CD14-positive monocyte (primary cell): ENCODE measurements around the gene HAP1. TPM values are rescaled to one million over a fixed set of nuclear protein-coding genes. Genes with fewer than 3 reads are reported as not detected.
A peak's percentile ranks its signal among the peaks of the same experiment; 100 is the strongest.

ENCODE experiments used
- DNase-seq, 3 donors: peaks; one replicate each; pipeline ENCODE4 v3.0.0-alpha.2; 2011 to 2022
- H2AFZ ChIP-seq: 2 replicates; pipeline ENCODE4 v1.6.0; 2012; ENCODE audit warnings: mild to moderate bottlenecking, low read depth, low read length, inconsistent platforms; ENCODE audit not compliant: insufficient read depth, poor library complexity, severe bottlenecking
- H3K27ac ChIP-seq, 2 donors: 1 replicate in 1 of 2; 2 replicates in 1 of 2; pipeline ENCODE4 v1.5.1; 2012 to 2013; ENCODE audit warnings: low read length in 2 of 2, control low read depth in 1 of 2, inconsistent platforms in 1 of 2, low read depth in 1 of 2, mild to moderate bottlenecking in 1 of 2
- H3K27me3 ChIP-seq, 2 donors: one replicate each; pipeline versions ENCODE4 v1.6.0 to v1.6.1; 2011 to 2013; ENCODE audit warnings: low read length in 2 of 2; ENCODE audit not compliant: control insufficient read depth in 2 of 2, insufficient read depth in 2 of 2
- H3K36me3 ChIP-seq, 2 donors: replicated peaks in 1 of 2; 1 replicate in 1 of 2; 2 replicates in 1 of 2; pipeline versions ENCODE4 v1.5.1 to v1.6.1; 2012 to 2013; ENCODE audit warnings: low read length in 2 of 2, control low read depth in 1 of 2, inconsistent platforms in 1 of 2, mild to moderate bottlenecking in 1 of 2; ENCODE audit not compliant: insufficient read depth in 2 of 2, control insufficient read depth in 1 of 2
- H3K4me1 ChIP-seq, 2 donors: 1 replicate in 1 of 2; 2 replicates in 1 of 2; pipeline versions ENCODE4 v1.5.1 to v1.6.1; 2012 to 2013; ENCODE audit warnings: low read length in 2 of 2, control low read depth in 1 of 2, inconsistent platforms in 1 of 2, mild to moderate bottlenecking in 1 of 2, moderate library complexity in 1 of 2; ENCODE audit not compliant: insufficient read depth in 2 of 2, control insufficient read depth in 1 of 2
- H3K4me2 ChIP-seq: replicated peaks from 2 replicates; pipeline ENCODE3; 2012; ENCODE audit warnings: low read length, moderate library complexity, mild to moderate bottlenecking; ENCODE audit not compliant: poor library complexity, severe bottlenecking; ENCODE audit errors: extremely low read depth
- H3K4me3 ChIP-seq, 3 experiments: fragments of 200-600 bp in 1 of 3; sonication (generic) in 1 of 3; replicated peaks in 1 of 3; 1 replicate in 2 of 3; 2 replicates in 1 of 3; pipeline ENCODE4 v1.5.1; 2011 to 2013; ENCODE audit warnings: low read length in 3 of 3, mild to moderate bottlenecking in 3 of 3, control low read depth in 2 of 3, low read depth in 2 of 3, inconsistent platforms in 1 of 3, moderate library complexity in 1 of 3
- H3K79me2 ChIP-seq: 2 replicates; pipeline ENCODE4 v1.6.0; 2012; ENCODE audit warnings: mild to moderate bottlenecking, control low read depth, inconsistent platforms, low read length, moderate library complexity; ENCODE audit not compliant: insufficient read depth
- H3K9ac ChIP-seq: 2 replicates; pipeline ENCODE4 v1.6.0; 2017; ENCODE audit warnings: low read length, mild to moderate bottlenecking; ENCODE audit not compliant: insufficient read depth, poor library complexity, severe bottlenecking
- H3K9me3 ChIP-seq, 2 donors: replicated peaks in 1 of 2; 1 replicate in 1 of 2; 2 replicates in 1 of 2; pipeline versions ENCODE4 v1.5.1 to v1.6.1; 2012 to 2013; ENCODE audit warnings: low read length in 2 of 2, control low read depth in 1 of 2; ENCODE audit not compliant: control insufficient read depth in 1 of 2, insufficient read depth in 1 of 2
- H4K20me1 ChIP-seq: 2 replicates; pipeline ENCODE4 v1.6.0; 2012; ENCODE audit warnings: mild to moderate bottlenecking, low read length, control low read depth, moderate library complexity; ENCODE audit not compliant: insufficient read depth
- H3K27ac Mint-ChIP-seq, 7 donors: one replicate each; pipeline ENCODE4 v1.8.0; 2020; ENCODE audit warnings: mild to moderate bottlenecking in 7 of 7, mixed read lengths in 7 of 7, moderate library complexity in 6 of 7, inconsistent platforms in 2 of 7
- H3K27me3 Mint-ChIP-seq, 3 donors: one replicate each; pipeline ENCODE4 v1.8.0; 2021 to 2022; ENCODE audit warnings: low read depth in 3 of 3, mild to moderate bottlenecking in 3 of 3, mixed read lengths in 3 of 3, moderate library complexity in 3 of 3, inconsistent platforms in 1 of 3
- H3K36me3 Mint-ChIP-seq, 2 donors: one replicate each; pipeline ENCODE4 v1.8.0; 2020; ENCODE audit warnings: mixed read lengths in 2 of 2, inconsistent platforms in 1 of 2, mild to moderate bottlenecking in 1 of 2
- H3K4me1 Mint-ChIP-seq: one replicate; pipeline ENCODE4 v1.8.0; 2020; ENCODE audit warnings: mild to moderate bottlenecking, mixed read lengths
- H3K4me3 Mint-ChIP-seq, 2 donors: one replicate each; pipeline ENCODE4 v1.8.0; 2020; ENCODE audit warnings: mild to moderate bottlenecking in 2 of 2, mixed read lengths in 2 of 2, moderate library complexity in 1 of 2
- H3K9me3 Mint-ChIP-seq, 7 donors: one replicate each; pipeline ENCODE4 v1.8.0; 2020 to 2022; ENCODE audit warnings: mixed read lengths in 7 of 7, mild to moderate bottlenecking in 6 of 7, moderate library complexity in 6 of 7, inconsistent platforms in 2 of 7
- CTCF ChIP-seq: fragments of 200-600 bp; IDR thresholded peaks from one replicate; pipeline ENCODE4 v1.8.0; 2022; ENCODE audit warnings: antibody characterized with exemption, mild to moderate bottlenecking
- WGBS: methylation state at CpG from one replicate; pipeline ENCODE4 v1.1.5; 2013; ENCODE audit warnings: missing lambda C conversion rate; ENCODE audit not compliant: insufficient coverage; 5-methylcytosine and 5-hydroxymethylcytosine counted together
- intact Hi-C, 2 donors: fragments of 100-400 bp; cut with micrococcal nuclease; formaldehyde crosslinking; loops; one replicate each; pipeline versions ENCODE4 v1.15.0 to v1.15.1; 2023
- polyA plus RNA-seq, 3 donors: library from polyadenylated mRNA; depleted of rRNA in 1 of 3; unstranded in 2 of 3; stranded (reverse) in 1 of 3; fragments of 300-500 nt in 2 of 3; fragments of >200 nt in 1 of 3; fragmentation: Illumina TruSeq in 2 of 3; gene quantifications; 1 replicate in 2 of 3; 2 replicates in 1 of 3; pipeline ENCODE4 v1.2.3, GENCODE V29; 2012 to 2021

Gene HAP1
- polyA plus RNA-seq, 3 donors, result not detected

- Histone ChIP-seq H2AFZ (no peak overlapping the region), H3K4me1 (no peaks in the 10 kb centered on the region), H3K4me2 (no peak overlapping the region), H3K9ac (no peak overlapping the region), H3K9me3 (no peaks in the 10 kb centered on the region), H3K27ac (no peak overlapping the region), H3K79me2 (no peaks in the 10 kb centered on the region), H3K27me3 (no peaks in the 10 kb centered on the region), H3K4me3 (no peak overlapping the region), H3K36me3 (peaks cover 0 to 11% of the 10 kb centered on the region in 2 donors), H4K20me1 (no peaks in the 10 kb centered on the region)
- Mint-ChIP-seq H3K36me3 (peaks cover 0 to 2% of the 10 kb centered on the region in 2 donors), H3K27me3 (peaks cover 0 to 6% (median 2%) of the 10 kb centered on the region in 3 donors), H3K27ac (peak overlapping the region in 3 of 7 donors; percentile 27 to 59 (median 45)), H3K4me1 (no peaks in the 10 kb centered on the region), H3K9me3 (peaks cover 0 to 3% (median 0%) of the 10 kb centered on the region in 7 donors), H3K4me3 (no peak overlapping the region)
- no peak for DNase-seq
- intact Hi-C loops, result no loop called here
- no CpG with 5 or more reads among the region's 4 CpGs for WGBS
- TF ChIP-seq CTCF, result no peak
Measured at GRCh38 chr17:41750862-41751261, 16.4 kb upstream of the HAP1 start.

GRCh38 chr17:41748275-41748674 is 13.8 kb upstream of the HAP1 start:
- H3K9ac ChIP-seq, result no peak overlapping the region
- Mint-ChIP-seq H3K9me3 (peaks cover 0 to 3% (median 0%) of the 10 kb centered on the region in 7 donors), H3K27ac (no peak overlapping the region), H3K4me3 (no peak overlapping the region), H3K27me3 (peaks cover 0 to 6% (median 2%) of the 10 kb centered on the region in 3 donors), H3K4me1 (no peaks in the 10 kb centered on the region), H3K36me3 (no peaks in the 10 kb centered on the region)
- H3K9me3 ChIP-seq, result no peaks in the 10 kb centered on the region
- H3K79me2 ChIP-seq, result no peaks in the 10 kb centered on the region
- H3K36me3 ChIP-seq, result no peaks in the 10 kb centered on the region
- no peak overlapping the region for H3K4me3 ChIP-seq
- H2AFZ ChIP-seq, result no peak overlapping the region
- H3K4me1 ChIP-seq, result no peaks in the 10 kb centered on the region
- H3K27me3 ChIP-seq, result no peaks in the 10 kb centered on the region
- H4K20me1 ChIP-seq, result no peaks in the 10 kb centered on the region
- TF ChIP-seq CTCF, result no peak
- no peak overlapping the region for H3K4me2 ChIP-seq
- intact Hi-C loops, result no loop called here
- no peak for DNase-seq
- 94% methylated on average over 5 of the region's 6 CpGs for WGBS
- H3K27ac ChIP-seq, result no peak overlapping the region
